Subcutaneous adipose tissue (tissue), 4 donors: ENCODE measurements around the gene SLC9C1. TPM values are rescaled to one million over a fixed set of nuclear protein-coding genes. Genes with fewer than 3 reads are reported as not detected.

ENCODE experiments used
- total RNA-seq, 4 donors: library from RNA; depleted of rRNA; stranded (reverse); fragments of >200 nt; gene quantifications; one replicate each; pipeline ENCODE4 v1.1.0, GENCODE V29; 2016
- TF ChIP-seq, protein P1 (sequence below): fragments of 450-650 bp; IDR thresholded peaks from one replicate; pipeline ENCODE4 v1.5.1; 2016; ENCODE audit warnings: low read depth, mild to moderate bottlenecking, control low read depth, antibody characterized with exemption, moderate library complexity

The SLC9C1 gene
- under 1 TPM in 2 of 4 donors, not detected in 2; 0.17 to 0.75 TPM for total RNA-seq

DNA sequence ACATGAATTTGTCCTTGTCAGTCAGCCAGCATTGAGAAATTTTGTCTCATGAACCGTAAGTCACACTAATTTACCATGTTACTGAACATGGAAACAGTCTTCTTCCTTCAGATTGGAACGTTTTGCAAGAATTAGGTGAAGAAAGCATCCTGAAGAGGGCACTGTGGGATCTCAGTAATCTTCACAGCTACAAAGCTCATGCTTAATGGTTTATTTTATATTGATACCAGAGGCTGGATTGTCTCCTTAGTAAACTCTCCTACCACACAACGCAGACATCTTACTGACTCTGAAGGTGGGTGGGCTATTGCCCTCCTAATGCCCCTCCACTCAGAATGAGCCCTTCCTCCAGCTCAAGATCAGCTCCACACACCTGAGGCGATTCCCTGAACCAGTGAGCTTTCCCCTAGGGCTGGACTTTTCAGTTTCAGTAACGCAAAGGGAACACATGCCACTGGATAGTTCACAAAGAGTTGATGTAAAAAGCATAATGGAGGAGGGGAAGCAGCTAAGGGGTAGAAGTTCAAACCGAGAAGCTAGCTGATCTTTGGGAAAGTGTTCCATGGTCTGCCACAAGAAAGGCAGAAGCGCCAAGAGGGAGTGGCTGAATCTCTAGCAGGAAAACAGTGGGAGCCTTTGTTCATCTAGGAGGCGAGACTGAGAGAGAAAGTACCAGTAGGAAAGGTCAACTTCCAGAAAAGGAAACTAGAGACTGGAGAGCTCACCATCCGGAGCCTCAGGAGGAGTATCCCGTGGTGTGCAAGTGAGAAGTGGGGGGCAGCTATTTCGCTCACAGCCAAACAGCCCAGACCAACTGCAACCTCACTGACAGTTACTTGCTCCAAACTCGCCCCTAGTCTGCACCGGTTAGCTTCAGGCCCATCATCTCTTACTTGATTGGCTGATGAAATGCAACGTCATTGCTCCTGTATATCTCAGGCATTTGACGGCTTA, at the start of gene SLC9C1:
Gene SLC9C1 (minus strand): TSS at position 849 of the 954 bp plus-strand sequence. CDS start 7,425 bp downstream, outside the sequence.
- TF ChIP-seq, protein P1, sequence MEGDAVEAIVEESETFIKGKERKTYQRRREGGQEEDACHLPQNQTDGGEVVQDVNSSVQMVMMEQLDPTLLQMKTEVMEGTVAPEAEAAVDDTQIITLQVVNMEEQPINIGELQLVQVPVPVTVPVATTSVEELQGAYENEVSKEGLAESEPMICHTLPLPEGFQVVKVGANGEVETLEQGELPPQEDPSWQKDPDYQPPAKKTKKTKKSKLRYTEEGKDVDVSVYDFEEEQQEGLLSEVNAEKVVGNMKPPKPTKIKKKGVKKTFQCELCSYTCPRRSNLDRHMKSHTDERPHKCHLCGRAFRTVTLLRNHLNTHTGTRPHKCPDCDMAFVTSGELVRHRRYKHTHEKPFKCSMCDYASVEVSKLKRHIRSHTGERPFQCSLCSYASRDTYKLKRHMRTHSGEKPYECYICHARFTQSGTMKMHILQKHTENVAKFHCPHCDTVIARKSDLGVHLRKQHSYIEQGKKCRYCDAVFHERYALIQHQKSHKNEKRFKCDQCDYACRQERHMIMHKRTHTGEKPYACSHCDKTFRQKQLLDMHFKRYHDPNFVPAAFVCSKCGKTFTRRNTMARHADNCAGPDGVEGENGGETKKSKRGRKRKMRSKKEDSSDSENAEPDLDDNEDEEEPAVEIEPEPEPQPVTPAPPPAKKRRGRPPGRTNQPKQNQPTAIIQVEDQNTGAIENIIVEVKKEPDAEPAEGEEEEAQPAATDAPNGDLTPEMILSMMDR = no peak

- TF ChIP-seq, protein P1 = no peak
Observed at GRCh38 chr3:112341386-112341785, 47.4 kb upstream of the SLC9C1 start.

DNA sequence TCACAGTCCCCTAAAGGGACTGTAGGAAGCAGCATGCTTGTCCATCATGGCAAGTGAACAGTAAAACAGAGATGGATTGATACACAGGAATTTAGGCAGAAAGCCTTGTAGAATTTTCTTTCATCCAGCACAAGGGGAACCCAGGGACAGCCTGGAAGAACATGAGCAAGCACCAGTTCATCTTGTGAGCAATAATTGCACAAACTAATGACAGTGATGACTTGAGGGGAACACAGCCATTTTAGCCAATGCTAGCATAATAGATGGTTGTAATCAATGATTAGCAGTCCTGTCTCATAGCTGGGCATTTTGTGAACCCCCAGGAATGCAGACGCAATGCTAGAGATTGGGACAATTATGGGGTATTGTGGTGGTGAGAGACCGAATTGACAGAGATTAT, 45.6 kb upstream of the SLC9C1 start:
- TF ChIP-seq, protein P1 = no peak

GRCh38 chr3:112339134-112339533, 45.1 kb upstream of the SLC9C1 start:
- TF ChIP-seq, protein P1 = no peak

DNA sequence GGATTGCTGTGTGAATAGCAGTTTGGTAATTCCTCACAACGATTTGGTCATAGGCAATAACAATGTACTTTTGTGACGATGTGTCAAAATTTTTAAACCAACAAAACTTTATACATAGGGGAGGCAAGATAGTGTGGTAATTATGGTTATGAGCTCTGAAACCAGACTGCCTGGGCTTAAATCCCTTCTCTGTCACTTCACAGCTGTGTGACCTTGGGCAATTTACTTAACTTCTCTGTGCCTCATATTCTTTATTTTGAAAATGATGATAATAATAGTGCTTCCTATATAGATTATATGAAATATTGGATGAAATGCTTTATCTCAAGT, 44.7 kb upstream of the SLC9C1 start:
- TF ChIP-seq, protein P1 = no peak

DNA sequence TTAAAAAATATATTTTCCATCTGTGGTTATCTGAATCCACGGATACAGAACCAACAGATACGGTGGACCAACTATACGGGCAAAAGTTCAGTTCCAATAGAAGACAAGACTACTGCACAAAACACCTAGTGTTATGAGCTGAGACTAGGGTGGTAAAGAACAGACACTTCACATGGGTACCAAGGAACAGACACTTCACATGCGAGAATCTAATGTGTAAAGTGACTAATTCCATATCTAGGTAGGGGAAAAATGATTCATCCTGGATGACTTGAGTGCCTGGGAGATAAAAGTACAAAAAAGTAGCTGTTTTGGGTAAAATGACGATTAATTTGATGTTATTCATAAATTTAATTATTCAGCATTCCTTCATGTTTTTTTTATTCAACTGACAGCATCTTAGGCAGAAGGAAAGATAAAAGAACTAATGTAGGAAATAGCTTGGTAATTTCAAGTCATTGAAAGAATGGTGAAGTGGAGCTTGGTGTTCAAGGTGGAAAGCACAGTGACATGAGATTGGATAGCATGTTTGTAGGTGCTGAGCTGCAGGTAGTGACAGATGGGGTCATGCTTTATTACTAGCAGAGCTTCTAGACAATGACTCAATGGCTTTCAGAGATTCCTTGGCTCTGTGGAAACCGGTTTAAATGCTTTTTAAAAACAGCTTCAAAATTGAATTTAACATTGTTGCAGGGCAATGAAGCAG, 44.2 kb upstream of the SLC9C1 start:
- TF ChIP-seq, protein P1 = no peak

DNA sequence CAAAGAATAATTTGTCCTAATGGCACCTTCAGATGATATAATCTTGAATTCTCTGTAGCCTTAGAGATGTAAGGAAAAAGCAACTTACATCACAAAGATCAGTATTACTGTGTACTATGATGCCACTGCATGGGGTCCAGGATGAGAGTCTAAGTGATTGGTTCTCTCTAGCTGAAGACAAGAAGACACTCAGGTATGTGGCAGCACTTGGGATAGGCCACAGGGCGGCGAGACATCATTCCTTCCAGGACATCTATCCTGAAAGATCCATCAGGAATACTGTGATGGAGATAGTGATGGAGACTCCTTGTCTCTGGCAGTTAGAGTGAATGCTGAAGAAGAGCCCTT, 41.4 kb upstream of the SLC9C1 start:
- TF ChIP-seq, protein P1 = no peak
